ENCODE measurements around the gene DIP2C. TPM values are rescaled to one million over a fixed set of nuclear protein-coding genes. Genes with fewer than 3 reads are reported as not detected.

DIP2C gene
- polyA plus RNA-seq, 1 of the 3 experiments (the other 2 are of a cell fraction), result 8.7 TPM

- TF ChIP-seq RAD21 (IDR thresholded peaks at IDR 0.05; ENCODE audit: low read length) (no peak; the same call in 1 of the 2 replicates), CHD2 (IDR thresholded peaks at IDR 0.05; ENCODE audit: low read length, partially characterized antibody) (no peak), TCF12 (IDR thresholded peaks at IDR 0.05) (peak; percentile 83), CTCF (IDR thresholded peaks at IDR 0.05) (no peak), ZBTB33 (IDR thresholded peaks at IDR 0.05; ENCODE audit: borderline replicate concordance, low read depth) (no peak), YY1 (IDR thresholded peaks at IDR 0.05; ENCODE audit: low read depth) (no peak), FOXJ3 (CRISPR knock-in tag; IDR thresholded peaks at IDR 0.05) (no peak; the same call in 1 of the 2 replicates), SIN3A (IDR thresholded peaks at IDR 0.05; ENCODE audit: borderline replicate concordance, low read depth, low read length) (peak; percentile 51; the same call in 1 of the 2 replicates), IRF3 (IDR thresholded peaks at IDR 0.05; ENCODE audit: low read depth, low read length) (no peak), EP300 (IDR thresholded peaks at IDR 0.05; ENCODE audit: borderline replicate concordance in 1 of 2, low read depth in 1 of 2, low read length in 1 of 2) (peak; percentile 40 to 76; a peak in 3 of 4 replicates), SMC3 (IDR thresholded peaks at IDR 0.05; ENCODE audit: low read depth, low read length) (no peak)
Observed at GRCh38 chr10:369684-370448, 319.6 kb downstream of the DIP2C start (continued).

- Histone ChIP-seq H3K9me3 (no peaks in the 10 kb centered on the region), H3K27ac (ENCODE audit: low read depth in 2 of 2, low read length in 1 of 2) (peak overlapping the region; percentile 90 to 92), H4K20me1 (ENCODE audit: insufficient read depth) (no peaks in the 10 kb centered on the region), H3K9ac (peak overlapping the region; percentile 59; the same call in 1 of the 2 replicates), H3K36me3 (replicated peaks in 1 of 2; ENCODE audit: control insufficient read depth in 1 of 2, insufficient read depth in 2 of 2, low read length in 1 of 2) (peaks cover 12 to 16% of the 10 kb centered on the region in 2 experiments), H3K4me1 (ENCODE audit: control insufficient read depth in 1 of 2, insufficient read depth in 2 of 2, low read depth in 1 of 2, low read length in 1 of 2) (peaks cover 46 to 59% of the 10 kb centered on the region in 2 experiments), H3K79me2 (ENCODE audit: insufficient read depth) (peaks cover 4% of the 10 kb centered on the region; the same call in 1 of the 2 replicates), H3K4me3 (ENCODE audit: low read depth in 2 of 2, low read length in 1 of 2) (peak overlapping the region in 1 of 2 experiments; percentile 17; a peak in 2 of 4 replicates), H3F3A (replicated peaks; ENCODE audit: insufficient read depth) (peaks cover 36% of the 10 kb centered on the region), H3K27me3 (ENCODE audit: insufficient read depth) (no peaks in the 10 kb centered on the region), H3K4me2 (peak overlapping the region; percentile 86), H3K9me2 (no peaks in the 10 kb centered on the region), H2AFZ (ENCODE audit: low read depth) (no peak overlapping the region)
- 80% methylated on average over 14 of the region's 18 CpGs for WGBS (ENCODE audit: low lambda C conversion rate)
- no peak for DNase-seq
- TF ChIP-seq FOXJ3 (CRISPR knock-in tag; IDR thresholded peaks at IDR 0.05), result no peak
- TF ChIP-seq TCF12 (IDR thresholded peaks at IDR 0.05), result no peak
- TF ChIP-seq YY1 (IDR thresholded peaks at IDR 0.05; ENCODE audit: low read depth), result no peak
- TF ChIP-seq RCOR1 (IDR thresholded peaks at IDR 0.05; ENCODE audit: low read length), result no peak
- peak; percentile 86; the same call in 1 of the 2 replicates for TF ChIP-seq GATA2 (CRISPR knock-in tag; IDR thresholded peaks at IDR 0.05)
- ChIA-PET POLR2A (interaction anchor here (1.0 kb wide), 1 partner anchor 233 kb away, joined by 4 read pairs; no protein-coding TSS in a partner anchor), CTCF (interaction anchor here (1.8 to 1.9 kb wide), 2 partner anchors 14 to 420 kb away, joined by 4 to 5 read pairs; no protein-coding TSS in a partner anchor)
Observed at GRCh38 chr10:369221-369683, 320.2 kb downstream of the DIP2C start.
